D721Med (cell line): ENCODE data around the gene ZNF846.

Source experiments
- DNase-seq: peaks from one replicate; pipeline ENCODE4 v3.0.0; 2011; ENCODE audit warnings: low spot score; ENCODE audit not compliant: insufficient read length
- FAIRE-seq: peaks from 2 replicates; lab custom pipeline; 2011; peaks lifted over from hg19 to GRCh38; lab: Jason Lieb, UNC
- TF ChIP-seq, protein P1 (sequence below): IDR thresholded peaks from 2 replicates; pipeline ENCODE4 v1.5.1; 2012; ENCODE audit warnings: mild to moderate bottlenecking, control low read depth; ENCODE audit not compliant: insufficient read depth; ENCODE audit errors: missing control alignments

Gene ZNF846

DNA sequence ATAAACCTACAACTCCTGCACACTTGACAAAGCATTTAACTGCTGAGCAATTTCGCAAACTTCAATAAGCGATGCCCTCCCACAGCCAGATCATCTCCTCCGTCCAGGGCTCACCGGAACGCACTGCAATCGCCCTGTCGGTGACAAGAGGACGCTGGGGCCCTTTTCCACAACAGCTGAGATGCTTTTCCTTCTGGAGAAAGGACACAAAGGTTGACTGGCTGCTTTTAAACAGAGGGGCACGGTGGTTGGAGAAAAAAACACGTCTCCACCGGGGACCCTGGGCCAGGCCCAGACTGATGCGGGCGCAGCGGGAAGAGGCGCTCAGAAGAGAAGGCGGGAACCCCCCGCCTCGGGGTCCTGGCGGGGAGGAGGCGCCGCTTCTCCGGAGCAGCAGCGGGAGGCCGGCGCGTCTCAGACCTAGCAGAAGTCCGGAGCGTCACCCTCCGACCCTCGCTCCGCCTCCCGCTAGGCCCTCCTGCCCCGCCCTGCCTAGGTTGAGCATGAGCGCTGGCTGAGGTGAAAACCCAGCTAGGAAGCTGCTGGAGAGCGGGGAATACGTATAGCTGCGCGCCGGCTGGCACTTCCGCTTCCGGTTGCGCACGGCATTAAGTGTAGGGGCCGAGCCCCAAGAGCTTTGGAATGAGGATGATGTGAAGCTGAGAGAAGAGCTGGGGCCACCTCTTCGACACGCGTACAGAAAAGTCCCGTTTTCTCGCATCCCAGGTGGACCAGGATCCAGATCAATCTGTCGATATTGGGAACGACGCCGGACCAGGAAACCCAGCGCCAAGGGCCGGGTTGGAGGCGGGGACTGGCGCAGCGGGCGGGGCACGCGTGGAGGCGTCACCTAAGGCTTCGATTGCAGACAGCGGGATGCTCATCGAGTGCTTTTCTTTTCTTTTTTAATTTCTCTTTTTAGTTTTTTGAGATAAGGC is at the start of gene ZNF846:
TSS of gene ZNF846 (minus strand) at position 564 of the 938 bp plus-strand sequence. CDS start 3,788 bp downstream, outside the sequence.
- DNase-seq (peak; percentile 90), FAIRE-seq (peak; percentile 32)
- TF ChIP-seq, protein P1, sequence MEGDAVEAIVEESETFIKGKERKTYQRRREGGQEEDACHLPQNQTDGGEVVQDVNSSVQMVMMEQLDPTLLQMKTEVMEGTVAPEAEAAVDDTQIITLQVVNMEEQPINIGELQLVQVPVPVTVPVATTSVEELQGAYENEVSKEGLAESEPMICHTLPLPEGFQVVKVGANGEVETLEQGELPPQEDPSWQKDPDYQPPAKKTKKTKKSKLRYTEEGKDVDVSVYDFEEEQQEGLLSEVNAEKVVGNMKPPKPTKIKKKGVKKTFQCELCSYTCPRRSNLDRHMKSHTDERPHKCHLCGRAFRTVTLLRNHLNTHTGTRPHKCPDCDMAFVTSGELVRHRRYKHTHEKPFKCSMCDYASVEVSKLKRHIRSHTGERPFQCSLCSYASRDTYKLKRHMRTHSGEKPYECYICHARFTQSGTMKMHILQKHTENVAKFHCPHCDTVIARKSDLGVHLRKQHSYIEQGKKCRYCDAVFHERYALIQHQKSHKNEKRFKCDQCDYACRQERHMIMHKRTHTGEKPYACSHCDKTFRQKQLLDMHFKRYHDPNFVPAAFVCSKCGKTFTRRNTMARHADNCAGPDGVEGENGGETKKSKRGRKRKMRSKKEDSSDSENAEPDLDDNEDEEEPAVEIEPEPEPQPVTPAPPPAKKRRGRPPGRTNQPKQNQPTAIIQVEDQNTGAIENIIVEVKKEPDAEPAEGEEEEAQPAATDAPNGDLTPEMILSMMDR = no peak

GRCh38 chr19:9818175-9818733 is 49.7 kb upstream of the ZNF846 start:
- DNase-seq = no peak
- no peak for FAIRE-seq
- TF ChIP-seq, protein P1 = no peak

- no peak for FAIRE-seq
- TF ChIP-seq, protein P1 = no peak
- no peak for DNase-seq
These were observed 42.6 kb upstream of the ZNF846 start for GRCh38 chr19:9811139-9811538.

GRCh38 chr19:9808855-9809824 is 40.6 kb upstream of the ZNF846 start:
- no peak for FAIRE-seq
- no peak for DNase-seq
- TF ChIP-seq, protein P1 = no peak

GRCh38 chr19:9806803-9807202 is 38.3 kb upstream of the ZNF846 start:
- DNase-seq (no peak), FAIRE-seq (no peak)
- TF ChIP-seq, protein P1 = no peak

GRCh38 chr19:9801976-9802375 is 33.4 kb upstream of the ZNF846 start:
- TF ChIP-seq, protein P1 = no peak
- DNase-seq = no peak
- no peak for FAIRE-seq
